C1 segment of cervical spinal cord (tissue), 14 donors: ENCODE data around the gene VWA5B1.

Experiments used
- DNase-seq, 14 donors: peaks; one replicate each; lab custom pipeline; 2025; lab: John Stamatoyannopoulos, UW

The VWA5B1 gene

GRCh38 chr1:20386323-20387081, 95.8 kb downstream of the VWA5B1 start:
- peak in 7 of 14 donors; percentile 5 to 56 (median 13) for DNase-seq

GRCh38 chr1:20389571-20389970, 98.9 kb downstream of the VWA5B1 start:
- no peak for DNase-seq

- DNase-seq = no peak
Observed at GRCh38 chr1:20390589-20391331, 100.1 kb downstream of the VWA5B1 start.

GRCh38 chr1:20395255-20395654, 104.6 kb downstream of the VWA5B1 start:
- no peak for DNase-seq

GRCh38 chr1:20398744-20399143, 108.1 kb downstream of the VWA5B1 start:
- no peak for DNase-seq

GRCh38 chr1:20399196-20399595, 108.5 kb downstream of the VWA5B1 start:
- DNase-seq = no peak

GRCh38 chr1:20399606-20400180, 109.0 kb downstream of the VWA5B1 start:
- no peak for DNase-seq

GRCh38 chr1:20400341-20401177, 109.9 kb downstream of the VWA5B1 start:
- no peak for DNase-seq

GRCh38 chr1:20401405-20402010, 110.8 kb downstream of the VWA5B1 start:
- DNase-seq = peak in 1 of 14 donors; percentile 49

- DNase-seq = no peak
Observed at GRCh38 chr1:20402585-20403422, 112.1 kb downstream of the VWA5B1 start.

GRCh38 chr1:20403423-20404145, 112.9 kb downstream of the VWA5B1 start:
- DNase-seq = no peak

- DNase-seq = peak in 2 of 14 donors; percentile 38 to 69
Observed at GRCh38 chr1:20404466-20404865, 113.8 kb downstream of the VWA5B1 start.
